Measurements from ENCODE around the gene SRL. TPM values are rescaled to one million over a fixed set of nuclear protein-coding genes. Genes with fewer than 3 reads are reported as not detected.

The SRL gene
- total RNA-seq, 1 donor from 2014 or later = 0.37 TPM

GRCh38 chr16:4266372-4266771 lies 24.5 kb upstream of the SRL start:
- Mint-ChIP-seq H3K27ac (ENCODE audit: unreplicated experiment) (no peak overlapping the region), H3K27me3 (ENCODE audit: unreplicated experiment) (peaks cover 4% of the 10 kb centered on the region), H3K9me3 (ENCODE audit: unreplicated experiment) (peaks cover 2% of the 10 kb centered on the region), H3K4me3 (ENCODE audit: unreplicated experiment) (no peak overlapping the region), H3K36me3 (ENCODE audit: unreplicated experiment) (no peaks in the 10 kb centered on the region), H3K4me1 (ENCODE audit: low read depth, unreplicated experiment) (peaks cover 3% of the 10 kb centered on the region)
- DNase-seq = no peak
- no peak for TF ChIP-seq CTCF (IDR thresholded peaks at IDR 0.05; ENCODE audit: partially characterized antibody, unreplicated experiment)

- no peak overlapping the region for H3K4me3 Mint-ChIP-seq (ENCODE audit: unreplicated experiment)
- peaks cover 3% of the 10 kb centered on the region for H3K4me1 Mint-ChIP-seq (ENCODE audit: low read depth, unreplicated experiment)
- no peak overlapping the region for H3K27ac Mint-ChIP-seq (ENCODE audit: unreplicated experiment)
- no peak for DNase-seq
- peaks cover 2% of the 10 kb centered on the region for H3K9me3 Mint-ChIP-seq (ENCODE audit: unreplicated experiment)
- H3K27me3 Mint-ChIP-seq (ENCODE audit: unreplicated experiment) = peaks cover 4% of the 10 kb centered on the region
- TF ChIP-seq CTCF (IDR thresholded peaks at IDR 0.05; ENCODE audit: partially characterized antibody, unreplicated experiment) = no peak
- no peaks in the 10 kb centered on the region for H3K36me3 Mint-ChIP-seq (ENCODE audit: unreplicated experiment)
Measured at GRCh38 chr16:4265676-4266075, 23.8 kb upstream of the SRL start.

- Mint-ChIP-seq H3K4me3 (ENCODE audit: unreplicated experiment) (no peak overlapping the region), H3K4me1 (ENCODE audit: low read depth, unreplicated experiment) (peaks cover 3% of the 10 kb centered on the region), H3K27ac (ENCODE audit: unreplicated experiment) (no peak overlapping the region), H3K9me3 (ENCODE audit: unreplicated experiment) (peaks cover 2% of the 10 kb centered on the region), H3K27me3 (ENCODE audit: unreplicated experiment) (peaks cover 4% of the 10 kb centered on the region), H3K36me3 (ENCODE audit: unreplicated experiment) (no peaks in the 10 kb centered on the region)
- DNase-seq = no peak
- TF ChIP-seq CTCF (IDR thresholded peaks at IDR 0.05; ENCODE audit: partially characterized antibody, unreplicated experiment) = no peak
Measured at GRCh38 chr16:4264546-4264945, 22.7 kb upstream of the SRL start.

GRCh38 chr16:4263504-4264436 lies 21.9 kb upstream of the SRL start:
- peak; percentile 61 for DNase-seq
- Mint-ChIP-seq H3K9me3 (ENCODE audit: unreplicated experiment) (peaks cover 2% of the 10 kb centered on the region), H3K36me3 (ENCODE audit: unreplicated experiment) (no peaks in the 10 kb centered on the region), H3K4me3 (ENCODE audit: unreplicated experiment) (no peak overlapping the region), H3K27ac (ENCODE audit: unreplicated experiment) (no peak overlapping the region), H3K4me1 (ENCODE audit: low read depth, unreplicated experiment) (peaks cover 3% of the 10 kb centered on the region), H3K27me3 (ENCODE audit: unreplicated experiment) (peaks cover 4% of the 10 kb centered on the region)
- TF ChIP-seq CTCF (IDR thresholded peaks at IDR 0.05; ENCODE audit: partially characterized antibody, unreplicated experiment) = no peak

- H3K36me3 Mint-ChIP-seq (ENCODE audit: unreplicated experiment) = no peaks in the 10 kb centered on the region
- peaks cover 6% of the 10 kb centered on the region for H3K9me3 Mint-ChIP-seq (ENCODE audit: unreplicated experiment)
- no peak for TF ChIP-seq CTCF (IDR thresholded peaks at IDR 0.05; ENCODE audit: partially characterized antibody, unreplicated experiment)
- H3K27me3 Mint-ChIP-seq (ENCODE audit: unreplicated experiment) = peaks cover 4% of the 10 kb centered on the region
- peaks cover 3% of the 10 kb centered on the region for H3K4me1 Mint-ChIP-seq (ENCODE audit: low read depth, unreplicated experiment)
- no peak for DNase-seq
- no peak overlapping the region for H3K27ac Mint-ChIP-seq (ENCODE audit: unreplicated experiment)
- H3K4me3 Mint-ChIP-seq (ENCODE audit: unreplicated experiment) = no peak overlapping the region
Measured at GRCh38 chr16:4262303-4262835, 20.5 kb upstream of the SRL start.
